Endometrium (tissue), 2 donors: ENCODE data around the gene UGT1A6.
"Not testable (repeated sequence)": the region's sequence is repeated elsewhere in the genome, so short reads cannot be mapped to it uniquely, and the experiment has no call there.

Experiments used
- FAIRE-seq: peaks from 2 replicates; lab custom pipeline; 2012; peaks lifted over from hg19 to GRCh38; lab: Jason Lieb, UNC
- donor health status: control.
- donor health status: control.

Gene UGT1A6

GRCh38 chr2:233688341-233688740 is 4.3 kb upstream of the UGT1A6 start:
- no peak for FAIRE-seq

GRCh38 chr2:233689031-233689430 is 3.7 kb upstream of the UGT1A6 start:
- FAIRE-seq: no peak

GRCh38 chr2:233689501-233689900 is 3.2 kb upstream of the UGT1A6 start:
- no peak for FAIRE-seq

DNA sequence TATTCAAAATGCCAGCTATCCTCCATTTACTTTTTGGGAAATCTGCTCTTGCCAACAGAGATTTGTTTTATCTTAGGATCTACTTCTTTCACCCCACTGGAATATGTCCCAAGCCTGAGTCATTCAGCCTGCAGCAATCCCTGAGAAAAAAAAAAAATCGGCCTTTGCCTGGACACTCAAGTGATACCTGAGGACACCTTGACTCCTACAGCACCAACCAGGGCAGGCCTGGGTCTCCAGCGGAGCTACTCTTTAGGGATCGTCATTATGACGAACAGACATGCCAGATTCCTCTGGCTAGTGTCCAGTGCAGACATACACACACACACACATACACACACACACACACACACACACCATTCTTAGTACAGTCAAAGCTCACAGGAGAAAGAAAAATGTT is 2.2 kb upstream of the UGT1A6 start:
- FAIRE-seq: no peak

GRCh38 chr2:233691443-233692433 is 952 bp upstream of the UGT1A6 start:
- FAIRE-seq: no peak

DNA sequence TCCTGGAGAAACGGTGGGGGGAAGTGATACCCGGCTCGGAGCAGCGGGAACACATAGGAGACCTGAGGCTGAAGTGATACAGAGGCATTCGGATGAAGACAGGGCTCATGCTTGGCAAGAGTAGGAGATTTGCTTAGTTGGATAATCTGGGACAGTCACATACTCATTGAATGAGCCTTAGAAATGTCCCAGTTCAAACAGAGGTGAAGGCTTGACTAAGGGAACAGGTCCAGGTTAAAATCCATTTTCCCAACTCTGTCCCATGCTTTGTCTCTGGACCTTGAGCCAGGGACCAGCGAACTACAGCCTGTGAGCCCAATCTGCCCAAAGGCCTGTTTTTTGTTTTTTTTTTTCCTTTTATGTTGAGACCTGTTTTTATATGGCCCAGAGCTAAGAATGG is 1.3 kb downstream of the UGT1A6 start:
- no peak for FAIRE-seq

- no peak for FAIRE-seq
Observed at GRCh38 chr2:233698740-233699139, 6.0 kb downstream of the UGT1A6 start.

DNA sequence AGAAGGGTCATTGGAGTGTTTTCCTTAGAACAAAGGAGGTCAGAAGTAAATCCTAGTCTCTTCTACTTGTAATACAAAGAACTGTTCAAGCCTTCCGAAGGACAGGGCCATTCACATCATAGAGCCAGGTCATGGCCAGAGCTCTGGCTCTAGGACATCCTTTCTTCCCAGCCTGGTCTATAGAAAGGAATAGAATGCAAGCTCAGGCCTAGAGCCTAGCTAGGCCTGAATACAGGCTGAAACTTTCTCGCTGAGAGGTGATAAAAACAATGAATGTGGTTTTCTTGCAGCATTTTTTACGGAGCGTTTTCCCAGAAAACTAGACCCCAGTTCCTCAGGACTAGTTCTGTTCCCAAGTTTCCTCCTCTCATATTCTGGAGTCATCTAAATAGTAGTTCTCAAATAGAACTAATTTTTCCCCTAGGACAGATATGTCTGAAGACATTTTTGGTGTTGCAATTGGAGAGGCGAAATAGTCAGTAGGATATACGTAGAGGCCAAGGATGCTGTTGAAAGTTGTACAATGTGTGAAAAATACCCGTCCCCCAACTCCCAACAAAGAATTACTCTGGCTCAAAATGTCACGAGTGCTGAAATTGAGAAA is 6.8 kb downstream of the UGT1A6 start:
- no peak for FAIRE-seq

- FAIRE-seq: no peak
Observed at GRCh38 chr2:233700028-233700635, 7.4 kb downstream of the UGT1A6 start.

- not testable (repeated sequence) for FAIRE-seq
Observed at GRCh38 chr2:233700842-233701241, 8.2 kb downstream of the UGT1A6 start.

DNA sequence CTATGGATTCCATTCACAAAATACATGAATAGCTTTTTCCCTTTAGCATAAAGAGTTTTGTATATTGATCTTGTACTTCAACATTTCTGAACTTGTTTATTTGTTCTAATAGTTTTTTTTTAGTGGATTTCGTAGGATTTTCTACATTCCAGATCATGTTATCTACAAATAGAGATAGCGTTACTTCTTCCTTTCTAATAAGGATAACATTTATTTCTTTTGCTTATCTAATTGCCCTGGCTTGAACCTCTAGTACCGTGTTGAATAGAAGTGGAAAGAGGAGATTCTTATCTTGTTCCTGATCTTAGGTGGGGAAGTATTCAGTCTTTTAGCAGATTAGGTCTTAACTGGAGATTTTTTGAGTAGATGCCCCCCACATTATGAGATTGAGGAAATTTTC is 9.5 kb downstream of the UGT1A6 start:
- FAIRE-seq: no peak

- no peak for FAIRE-seq
Observed at GRCh38 chr2:233705911-233706506, 13.3 kb downstream of the UGT1A6 start.

GRCh38 chr2:233706720-233707119 is 14.0 kb downstream of the UGT1A6 start:
- FAIRE-seq: no peak

DNA sequence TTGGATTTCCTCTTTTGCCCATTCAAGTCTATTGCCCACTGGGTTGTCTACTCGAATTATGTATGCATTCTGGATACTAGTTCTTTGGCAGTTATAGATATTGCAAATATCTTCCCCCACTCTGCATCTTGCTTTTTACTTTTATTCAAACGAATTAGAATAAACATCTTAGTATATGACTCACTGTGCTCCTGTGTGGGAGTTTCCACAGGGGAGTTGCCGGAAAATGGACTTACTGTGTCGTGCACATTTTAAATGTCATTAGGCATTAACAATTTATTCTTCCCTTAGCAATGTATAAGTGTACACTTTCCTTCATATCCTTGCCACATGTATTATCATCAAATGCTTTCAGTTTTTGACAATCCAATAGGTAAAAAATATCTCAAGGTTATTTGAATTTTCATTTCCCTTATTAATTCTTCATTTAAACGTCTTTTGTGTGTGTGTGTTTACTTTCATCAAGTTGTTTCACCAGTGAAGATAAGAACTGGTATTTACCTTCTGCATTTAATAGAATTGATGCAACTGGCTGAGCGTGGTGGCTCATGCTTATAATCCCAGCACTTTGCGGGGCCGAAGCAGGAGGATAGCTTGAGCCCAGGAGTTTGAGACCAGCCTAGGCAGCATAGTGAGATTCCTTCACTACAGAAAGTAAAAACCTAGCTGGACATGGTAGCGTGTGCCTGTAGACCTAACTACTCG is 15.4 kb downstream of the UGT1A6 start:
- no peak for FAIRE-seq

- no peak for FAIRE-seq
Observed at GRCh38 chr2:233708942-233709341, 16.3 kb downstream of the UGT1A6 start.

DNA sequence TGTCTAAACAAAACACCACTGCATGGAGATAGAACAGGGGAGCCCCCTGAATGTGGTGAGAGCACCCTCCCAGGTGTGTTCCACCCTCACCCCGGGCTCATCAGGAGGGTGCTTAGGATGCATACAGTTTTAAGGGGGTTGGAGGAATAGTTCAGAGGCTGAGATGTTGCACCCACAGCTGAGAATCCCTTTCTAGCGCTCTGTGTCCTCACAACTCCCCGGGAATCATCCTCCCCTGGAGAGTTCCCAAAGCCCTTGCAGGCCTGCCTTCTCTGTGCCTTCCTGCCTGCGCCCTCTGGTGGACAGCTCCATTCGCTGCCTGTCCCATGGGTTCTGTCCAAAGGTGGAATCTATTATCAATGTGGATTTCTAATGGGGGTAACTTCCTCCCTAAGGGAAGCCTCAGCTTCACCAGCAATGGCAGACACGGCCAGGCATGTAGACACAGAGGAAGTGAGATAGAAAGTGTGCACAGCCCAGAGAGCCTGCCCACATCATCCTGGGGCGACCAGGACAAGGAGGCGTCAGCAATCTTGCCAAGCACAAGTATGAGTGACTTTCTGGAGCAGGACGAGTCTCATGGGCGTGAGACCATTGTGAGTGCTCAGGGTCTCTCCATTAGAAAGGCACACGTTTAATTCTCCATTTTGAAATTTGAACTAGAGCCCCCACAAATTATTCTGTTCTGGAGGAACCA is 18.8 kb downstream of the UGT1A6 start:
- FAIRE-seq: no peak

DNA sequence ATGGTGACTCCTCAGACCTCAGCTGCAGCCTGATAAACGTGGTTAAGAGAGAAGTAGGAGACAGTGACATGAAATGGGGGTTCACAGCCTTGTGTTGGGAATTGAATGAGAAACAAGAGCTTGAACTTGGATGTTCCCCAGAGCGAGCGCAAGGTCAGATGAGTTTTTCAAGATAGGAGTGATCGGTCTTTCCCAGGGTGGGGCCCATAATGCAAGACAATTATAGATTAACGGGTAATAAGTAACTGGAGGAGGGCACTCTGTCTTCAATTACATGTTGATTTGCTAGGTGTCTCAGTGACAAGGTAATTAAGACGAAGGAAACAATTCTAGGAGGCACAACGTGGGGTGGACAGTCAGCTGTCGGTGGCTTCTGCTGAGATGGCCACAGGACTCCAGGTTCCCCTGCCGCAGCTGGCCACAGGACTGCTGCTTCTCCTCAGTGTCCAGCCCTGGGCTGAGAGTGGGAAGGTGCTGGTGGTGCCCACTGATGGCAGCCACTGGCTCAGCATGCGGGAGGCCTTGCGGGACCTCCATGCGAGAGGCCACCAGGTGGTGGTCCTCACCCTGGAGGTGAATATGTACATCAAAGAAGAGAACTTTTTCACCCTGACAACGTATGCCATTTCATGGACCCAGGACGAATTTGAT is 20.0 kb downstream of the UGT1A6 start, which contains the start of gene UGT1A5:
TSS of gene UGT1A5 (plus strand) at position 297 of the 651 bp plus-strand sequence. CDS start at position 382, 85 bp downstream.
- FAIRE-seq: no peak

DNA sequence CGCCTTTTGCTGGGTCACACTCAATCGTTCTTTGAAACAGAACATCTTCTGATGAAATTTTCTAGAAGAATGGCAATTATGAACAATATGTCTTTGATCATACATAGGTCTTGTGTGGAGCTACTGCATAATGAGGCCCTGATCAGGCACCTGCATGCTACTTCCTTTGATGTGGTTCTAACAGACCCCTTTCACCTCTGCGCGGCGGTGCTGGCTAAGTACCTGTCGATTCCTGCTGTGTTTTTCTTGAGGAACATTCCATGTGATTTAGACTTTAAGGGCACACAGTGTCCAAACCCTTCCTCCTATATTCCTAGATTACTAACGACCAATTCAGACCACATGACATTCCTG is 20.5 kb downstream of the UGT1A6 start:
- no peak for FAIRE-seq

- FAIRE-seq: no peak
Observed at GRCh38 chr2:233714121-233714520, 21.4 kb downstream of the UGT1A6 start.

- FAIRE-seq: no peak
Observed at GRCh38 chr2:233718552-233718951, 25.9 kb downstream of the UGT1A6 start, which contains the start of gene UGT1A4. Gene UGT1A4, plus strand, starts transcription at chr2:233718736. Its CDS starts 85 bp downstream, at chr2:233718821.
